SH-SY5Y (cell line): ENCODE results near the gene TRIM54.

Experiments used
- GATA2 ChIP-seq: IDR thresholded peaks from 2 replicates; pipeline ENCODE4 v1.6.1; 2011; ENCODE audit warnings: mild to moderate bottlenecking, low read depth, low read length
- GATA3 ChIP-seq: IDR thresholded peaks from 2 replicates; pipeline ENCODE4 v1.6.1; 2011; ENCODE audit warnings: low read depth, mild to moderate bottlenecking, low read length, moderate library complexity

DNA sequence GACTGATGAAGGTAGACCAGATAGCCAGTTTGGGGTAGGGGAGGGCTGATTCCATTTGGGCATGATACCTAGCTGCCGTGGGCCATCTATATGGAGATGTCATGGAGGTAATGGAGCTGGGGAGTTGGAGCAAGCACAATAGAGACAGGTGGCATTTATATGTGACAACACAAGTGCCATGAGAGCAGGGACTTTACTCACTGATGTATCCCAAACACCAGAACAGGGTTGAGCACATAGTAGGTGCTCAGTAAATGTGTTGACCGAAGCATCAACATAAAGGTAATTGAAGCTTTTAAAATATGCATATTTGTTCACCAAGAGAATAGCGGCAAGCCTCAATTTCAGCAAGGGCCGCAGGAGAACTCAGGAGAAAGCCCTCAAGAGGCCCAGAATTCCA, 34.3 kb upstream of the TRIM54 start:
- TF ChIP-seq GATA2 (no peak), GATA3 (no peak)
